Left lung (tissue), 10 donors: Measurements from ENCODE around the gene UXS1. TPM values are rescaled to one million over a fixed set of nuclear protein-coding genes. Genes with fewer than 3 reads are reported as not detected.
A peak's percentile ranks its signal among the peaks of the same experiment; 100 is the strongest.

Experiments used
- ATAC-seq: fragments of 200-7000 bp; cut with Tn5 transposase; one replicate; pipeline ENCODE4 v1.9.1; 2020; ENCODE audit warnings: moderate library complexity
- DNase-seq, 4 donors: peaks; one replicate each; pipeline ENCODE4 v3.0.0-alpha.2; 2013 to 2020
- H3K27ac ChIP-seq, 2 donors: fragments of 200-600 bp; sonication (generic) in 1 of 2; one replicate each; pipeline versions ENCODE4 v1.5.0 to v1.8.0; 2020 to 2021
- H3K27me3 ChIP-seq, 2 donors: fragments of 200-600 bp; sonication (generic) in 1 of 2; one replicate each; pipeline versions ENCODE4 v1.5.0 to v1.8.0; 2020 to 2021
- H3K36me3 ChIP-seq, 2 donors: fragments of 200-600 bp; sonication (generic) in 1 of 2; one replicate each; pipeline versions ENCODE4 v1.5.0 to v1.8.0; 2020 to 2021
- H3K4me1 ChIP-seq, 2 donors: fragments of 200-600 bp; one replicate each; pipeline ENCODE4 v1.8.0; 2021
- H3K4me3 ChIP-seq, 2 donors: fragments of 200-600 bp; sonication (generic) in 1 of 2; one replicate each; pipeline versions ENCODE4 v1.5.0 to v1.8.0; 2020 to 2021; ENCODE audit warnings: mild to moderate bottlenecking in 1 of 2
- H3K9me3 ChIP-seq, 2 donors: fragments of 200-600 bp; sonication (generic) in 1 of 2; one replicate each; pipeline versions ENCODE4 v1.5.0 to v1.8.0; 2020 to 2021
- intact Hi-C, 2 donors: fragments of 100-400 bp; cut with DNase I; formaldehyde crosslinking; loops; one replicate each; pipeline versions ENCODE4 v1.11.2 to v1.14.2; 2022
- polyA plus RNA-seq, 6 donors: library from polyadenylated mRNA; unstranded; fragments of 120-200 nt; gene quantifications; one replicate each; pipeline ENCODE4 v1.2.1, GENCODE V29; 2013; ENCODE audit not compliant: insufficient read length in 6 of 6
- total RNA-seq, 2 donors: library from RNA; stranded (reverse); fragmentation: NEBNext Ultra II Directional; extraction: Animal tissue kit (Norgen Biotek cat#: 25700); gene quantifications; one replicate each; pipeline ENCODE4 v1.2.1, GENCODE V29; 2021
- TF ChIP-seq, protein P1 (sequence below), 2 donors: fragments of 200-600 bp; sonication (generic) in 1 of 2; IDR thresholded peaks; one replicate each; pipeline versions ENCODE4 v1.5.0 to v1.8.0; 2021; ENCODE audit warnings: antibody characterized with exemption in 2 of 2
- donor health status: DM: no; HTN: yes; CAD: no.
- donor health status: DM: no; HTN: no; CAD: no.

UXS1 gene
- total and polyA plus RNA-seq, 8 donors, result 46.9 to 98.5 (median 87.4) TPM

DNA sequence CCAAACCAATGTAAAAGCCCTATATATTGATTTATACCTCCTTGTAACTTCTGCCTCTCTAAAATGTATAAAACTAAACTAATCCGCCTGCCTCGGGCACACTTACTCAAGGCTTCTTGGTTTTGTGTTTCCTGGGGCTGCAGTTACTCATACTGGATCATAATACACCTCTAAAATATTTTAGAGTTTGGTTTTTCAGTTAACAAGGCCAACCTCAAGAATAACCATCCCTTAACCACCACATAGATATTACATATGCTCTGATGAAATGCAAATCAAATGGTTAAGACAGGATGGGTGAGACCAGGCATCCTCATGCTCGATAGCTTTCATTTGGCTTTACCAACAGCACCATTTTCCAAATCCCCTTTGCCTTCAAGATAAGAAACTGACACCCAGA lies 46.4 kb downstream of the UXS1 start:
- no peak overlapping the region for H3K4me3 ChIP-seq
- TF ChIP-seq, protein P1, sequence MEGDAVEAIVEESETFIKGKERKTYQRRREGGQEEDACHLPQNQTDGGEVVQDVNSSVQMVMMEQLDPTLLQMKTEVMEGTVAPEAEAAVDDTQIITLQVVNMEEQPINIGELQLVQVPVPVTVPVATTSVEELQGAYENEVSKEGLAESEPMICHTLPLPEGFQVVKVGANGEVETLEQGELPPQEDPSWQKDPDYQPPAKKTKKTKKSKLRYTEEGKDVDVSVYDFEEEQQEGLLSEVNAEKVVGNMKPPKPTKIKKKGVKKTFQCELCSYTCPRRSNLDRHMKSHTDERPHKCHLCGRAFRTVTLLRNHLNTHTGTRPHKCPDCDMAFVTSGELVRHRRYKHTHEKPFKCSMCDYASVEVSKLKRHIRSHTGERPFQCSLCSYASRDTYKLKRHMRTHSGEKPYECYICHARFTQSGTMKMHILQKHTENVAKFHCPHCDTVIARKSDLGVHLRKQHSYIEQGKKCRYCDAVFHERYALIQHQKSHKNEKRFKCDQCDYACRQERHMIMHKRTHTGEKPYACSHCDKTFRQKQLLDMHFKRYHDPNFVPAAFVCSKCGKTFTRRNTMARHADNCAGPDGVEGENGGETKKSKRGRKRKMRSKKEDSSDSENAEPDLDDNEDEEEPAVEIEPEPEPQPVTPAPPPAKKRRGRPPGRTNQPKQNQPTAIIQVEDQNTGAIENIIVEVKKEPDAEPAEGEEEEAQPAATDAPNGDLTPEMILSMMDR (IDR thresholded peaks at IDR 0.05), result no peak
- no peaks in the 10 kb centered on the region for H3K4me1 ChIP-seq
- intact Hi-C loops, result no loop called here
- no peak for DNase-seq
- H3K36me3 ChIP-seq, result peaks cover 0 to 26% of the 10 kb centered on the region in 2 donors
- no peak for ATAC-seq
- H3K27me3 ChIP-seq, result no peaks in the 10 kb centered on the region
- H3K9me3 ChIP-seq, result no peaks in the 10 kb centered on the region
- no peak overlapping the region for H3K27ac ChIP-seq

DNA sequence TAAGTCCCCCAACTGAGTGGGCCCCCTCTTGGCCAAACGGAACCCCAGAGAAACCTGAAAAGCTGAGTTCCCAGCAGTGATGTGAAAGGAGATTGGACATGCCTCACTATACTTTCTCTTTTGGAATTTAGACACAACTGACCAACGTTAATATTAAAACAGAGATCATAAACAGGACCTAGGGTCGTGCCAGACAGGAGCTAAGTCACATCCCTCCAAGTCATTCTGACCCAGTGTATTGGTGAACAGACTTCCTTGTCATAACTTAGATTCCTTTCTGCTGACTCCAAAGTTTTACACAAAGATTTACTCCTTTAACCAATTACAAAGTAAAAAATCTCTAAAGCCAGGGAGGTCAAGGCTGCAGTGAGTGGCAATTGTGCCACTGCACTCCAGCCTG lies 46.9 kb downstream of the UXS1 start:
- no peak overlapping the region for H3K27ac ChIP-seq
- DNase-seq (no peak), ATAC-seq (peak; percentile 56)
- H3K36me3 ChIP-seq, result peaks cover 0 to 30% of the 10 kb centered on the region in 2 donors
- intact Hi-C loops, result no loop called here
- H3K27me3 ChIP-seq, result no peaks in the 10 kb centered on the region
- TF ChIP-seq, protein P1 (IDR thresholded peaks at IDR 0.05), result no peak
- no peaks in the 10 kb centered on the region for H3K4me1 ChIP-seq
- H3K9me3 ChIP-seq, result no peaks in the 10 kb centered on the region
- no peak overlapping the region for H3K4me3 ChIP-seq

DNA sequence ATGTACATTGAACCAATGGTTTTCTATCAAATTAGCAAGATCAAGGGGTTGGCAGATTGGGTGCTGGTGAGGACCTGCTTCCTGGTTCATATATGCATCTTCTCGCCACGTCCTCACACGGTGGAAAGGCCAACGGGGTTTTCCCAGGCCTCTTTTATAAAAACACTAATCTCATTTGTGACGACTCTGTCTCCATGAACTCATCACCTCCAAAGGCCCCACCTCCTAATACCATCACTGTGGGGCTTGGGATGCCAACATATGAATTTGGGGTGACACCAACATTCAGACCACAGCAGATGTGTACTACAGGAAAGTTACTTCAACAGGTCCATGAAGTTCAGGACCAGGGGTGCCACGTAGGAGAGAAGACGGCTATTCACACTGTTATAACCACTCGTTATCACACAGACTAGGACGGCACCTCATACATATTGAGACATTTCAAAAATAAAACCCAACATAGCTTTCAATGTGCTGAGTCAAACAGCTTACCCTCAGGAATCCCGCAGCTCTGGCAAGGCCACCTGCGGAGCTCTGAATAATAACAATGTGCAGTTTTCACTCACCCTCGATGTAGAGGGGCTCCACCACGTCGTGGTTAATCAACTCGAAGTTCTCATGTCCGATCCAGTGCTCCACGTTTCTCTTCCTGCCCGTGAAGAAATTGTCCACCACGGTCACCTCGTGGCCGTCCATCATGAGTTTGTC lies 49.3 kb downstream of the UXS1 start:
- H3K27ac ChIP-seq, result no peak overlapping the region
- H3K36me3 ChIP-seq, result peaks cover 0 to 19% of the 10 kb centered on the region in 2 donors
- ATAC-seq (no peak), DNase-seq (no peak)
- H3K4me3 ChIP-seq, result no peak overlapping the region
- H3K9me3 ChIP-seq, result no peaks in the 10 kb centered on the region
- H3K4me1 ChIP-seq, result peaks cover 0 to under 1% of the 10 kb centered on the region in 2 donors
- no peaks in the 10 kb centered on the region for H3K27me3 ChIP-seq
- TF ChIP-seq, protein P1 (IDR thresholded peaks at IDR 0.05), result no peak
- intact Hi-C loops, result no loop called here

DNA sequence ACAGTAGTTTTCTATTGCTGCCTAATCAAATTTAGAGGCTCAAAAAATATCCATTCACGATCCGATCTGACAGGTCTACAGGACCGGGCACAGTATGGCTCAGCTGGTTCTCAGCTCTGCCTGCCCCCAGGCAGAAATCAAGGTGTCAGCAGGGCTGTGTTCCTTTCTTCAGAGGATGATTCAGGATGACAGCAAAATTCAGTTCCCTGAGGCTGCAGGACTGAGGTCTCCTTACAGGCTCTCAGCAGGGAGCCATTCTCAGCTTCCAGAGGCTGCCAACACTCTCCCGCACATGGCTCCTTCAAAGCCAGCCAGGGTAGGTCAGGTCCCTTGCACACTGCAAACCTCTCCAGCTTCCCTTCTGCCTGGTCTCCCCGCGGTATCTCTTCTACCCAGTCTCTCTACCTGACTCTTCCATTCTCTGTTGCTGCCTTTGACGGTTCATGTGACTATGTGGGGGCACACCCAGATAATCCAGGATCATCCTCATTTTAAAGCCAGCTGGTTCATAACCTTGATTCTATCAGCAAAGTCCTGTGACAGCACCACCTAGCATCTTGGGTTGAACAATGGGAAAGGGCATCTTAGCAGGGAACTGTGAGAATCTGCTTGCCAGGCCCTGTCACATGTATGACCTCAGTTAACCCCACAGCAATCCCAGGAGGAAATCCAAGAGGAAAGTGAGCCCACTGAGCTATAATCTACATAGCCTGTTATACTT lies 50.4 kb downstream of the UXS1 start:
- no peaks in the 10 kb centered on the region for H3K27me3 ChIP-seq
- H3K4me1 ChIP-seq, result peaks cover 0 to 6% of the 10 kb centered on the region in 2 donors
- ATAC-seq, result no peak
- TF ChIP-seq, protein P1 (IDR thresholded peaks at IDR 0.05), result no peak
- intact Hi-C loops, result no loop called here
- no peak overlapping the region for H3K4me3 ChIP-seq
- H3K27ac ChIP-seq, result no peak overlapping the region
- H3K36me3 ChIP-seq, result peaks cover 0 to 19% of the 10 kb centered on the region in 2 donors
- H3K9me3 ChIP-seq, result no peaks in the 10 kb centered on the region
- no peak for DNase-seq

DNA sequence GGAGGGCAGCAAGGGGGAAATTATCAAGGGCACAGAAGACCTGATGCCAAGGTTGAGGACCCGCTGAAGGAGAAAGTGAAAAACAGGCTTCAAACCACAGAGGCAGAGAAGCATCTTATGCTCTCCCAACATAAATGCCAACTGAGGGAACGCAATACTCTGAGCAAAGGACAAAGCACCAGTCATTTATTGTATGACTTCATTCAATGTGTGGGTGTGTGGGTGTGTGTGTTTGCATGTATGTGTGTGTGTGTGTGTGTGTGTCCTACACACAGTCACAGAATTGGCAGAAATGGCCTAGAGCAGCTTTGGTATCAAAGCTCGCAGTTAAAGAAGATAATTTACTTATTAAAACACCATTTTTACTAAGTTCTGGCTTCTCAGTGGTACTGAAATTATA lies 51.4 kb downstream of the UXS1 start:
- no peaks in the 10 kb centered on the region for H3K9me3 ChIP-seq
- H3K4me1 ChIP-seq, result peaks cover 0 to 9% of the 10 kb centered on the region in 2 donors
- no peaks in the 10 kb centered on the region for H3K27me3 ChIP-seq
- DNase-seq (no peak), ATAC-seq (no peak)
- H3K36me3 ChIP-seq, result peaks cover 0 to 28% of the 10 kb centered on the region in 2 donors
- no peak overlapping the region for H3K27ac ChIP-seq
- intact Hi-C loops, result no loop called here
- H3K4me3 ChIP-seq, result no peak overlapping the region
- TF ChIP-seq, protein P1 (IDR thresholded peaks at IDR 0.05), result no peak
